Measurements from ENCODE around the gene CDC16.

- TF ChIP-seq POLR2A (IDR thresholded peaks at IDR 0.05; ENCODE audit: low read depth, low read length) (no peak), POLR2AphosphoS5 (IDR thresholded peaks at IDR 0.05; ENCODE audit: low read depth, low read length) (no peak), TAF1 (IDR thresholded peaks at IDR 0.05; ENCODE audit: borderline replicate concordance, low read depth, low read length) (no peak)
These were observed 85.4 kb downstream of the CDC16 start for GRCh38 chr13:114320065-114320464.

All from GM12892 (cell line).